GM12878 (cell line): ENCODE measurements around the gene UBP1. TPM values are rescaled to one million over a fixed set of nuclear protein-coding genes. Genes with fewer than 3 reads are reported as not detected.

Experiments
- ASH2L ChIP-seq: fragments of 300-600, 200-600 bp; sonication (generic); IDR thresholded peaks from 2 replicates; pipeline ENCODE4 v1.6.1; 2017; ENCODE audit warnings: low read depth, mild to moderate bottlenecking, borderline replicate concordance
- ATF2 ChIP-seq: IDR thresholded peaks from 2 replicates; pipeline ENCODE4 v1.6.1; 2012; ENCODE audit warnings: low read length, inconsistent platforms
- BMI1 ChIP-seq: fragments of 450-650 bp; IDR thresholded peaks from 2 replicates; pipeline ENCODE4 v1.6.1; 2016; ENCODE audit warnings: mild to moderate bottlenecking, moderate library complexity, borderline replicate concordance
- CHD2 ChIP-seq: IDR thresholded peaks from 2 replicates; pipeline ENCODE4 v1.6.1; 2011; ENCODE audit warnings: low read depth, low read length, improper control_type of control experiment, borderline replicate concordance
- DPF2 ChIP-seq: fragments of 450-650 bp; IDR thresholded peaks from 2 replicates; pipeline ENCODE4 v1.6.1; 2017; ENCODE audit warnings: mild to moderate bottlenecking
- ELK1 ChIP-seq: IDR thresholded peaks from 2 replicates; pipeline ENCODE4 v1.6.1; 2012; ENCODE audit warnings: low read depth, low read length, improper control_type of control experiment
- ESRRA ChIP-seq: IDR thresholded peaks from 2 replicates; pipeline ENCODE4 v1.6.1; 2012; ENCODE audit warnings: mild to moderate bottlenecking, low read length, improper control_type of control experiment
- GATAD2B ChIP-seq: fragments of 450-650 bp; conservative IDR thresholded peaks from 2 replicates; pipeline ENCODE4 v1.6.1; 2017; ENCODE audit warnings: low read depth, mild to moderate bottlenecking, moderate library complexity
- MAX ChIP-seq: IDR thresholded peaks from 2 replicates; pipeline ENCODE4 v1.6.1; 2012; ENCODE audit warnings: low read depth, low read length, improper control_type of control experiment
- MTA2 ChIP-seq: fragments of 450-650 bp; IDR thresholded peaks from 2 replicates; pipeline ENCODE4 v1.6.1; 2016; ENCODE audit warnings: low read depth, mild to moderate bottlenecking, moderate library complexity
- PAX5 ChIP-seq: IDR thresholded peaks from 2 replicates; pipeline ENCODE4 v1.6.1; 2011; ENCODE audit warnings: low read depth, low read length, borderline replicate concordance
- POLR2A ChIP-seq: IDR thresholded peaks from 2 replicates; pipeline ENCODE4 v1.6.1; 2011; ENCODE audit warnings: low read depth, mild to moderate bottlenecking, low read length
- POU2F2 ChIP-seq: IDR thresholded peaks from 3 replicates; pipeline ENCODE4 v1.6.1; 2011; ENCODE audit warnings: low read depth, mild to moderate bottlenecking, low read length, borderline replicate concordance
- SIX5 ChIP-seq: IDR thresholded peaks from 2 replicates; pipeline ENCODE4 v1.6.1; 2011; ENCODE audit warnings: mild to moderate bottlenecking, low read depth, low read length, moderate library complexity; ENCODE audit not compliant: severe bottlenecking
- SMAD1 ChIP-seq: fragments of 450-650 bp; IDR thresholded peaks from 2 replicates; pipeline ENCODE4 v1.6.1; 2018; ENCODE audit warnings: mild to moderate bottlenecking, low read depth; ENCODE audit not compliant: partially characterized antibody
- SMAD5 ChIP-seq: IDR thresholded peaks from 2 replicates; pipeline ENCODE4 v1.6.1; 2016; ENCODE audit warnings: antibody characterized with exemption, low read depth
- SP1 ChIP-seq: IDR thresholded peaks from one replicate; pipeline ENCODE4 v1.6.1; 2011; ENCODE audit warnings: low read depth, low read length
- SRF ChIP-seq, 2 experiments: IDR thresholded peaks; 2 replicates each; pipeline ENCODE4 v1.6.1; 2011; ENCODE audit warnings: low read depth in 2 of 2, low read length in 2 of 2, mild to moderate bottlenecking in 1 of 2, moderate library complexity in 1 of 2
- TARDBP ChIP-seq: IDR thresholded peaks from 2 replicates; pipeline ENCODE4 v1.6.1; 2016; ENCODE audit warnings: borderline replicate concordance
- TBL1XR1 ChIP-seq: IDR thresholded peaks from 2 replicates; pipeline ENCODE4 v1.6.1; 2012; ENCODE audit warnings: low read depth, low read length, improper control_type of control experiment
- ZNF622 ChIP-seq: fragments of 450-650 bp; IDR thresholded peaks from 2 replicates; pipeline ENCODE4 v1.6.1; 2017; ENCODE audit warnings: mild to moderate bottlenecking, inconsistent platforms
- ZNF687 ChIP-seq: fragments of 450-650 bp; IDR thresholded peaks from 2 replicates; pipeline ENCODE4 v1.6.1; 2017; ENCODE audit warnings: mild to moderate bottlenecking, moderate library complexity
- polyA plus RNA-seq, 11 experiments: library from polyadenylated mRNA; depleted of rRNA in 4 of 11; unstranded in 6 of 11; stranded (reverse) in 5 of 11; fragments of >200 nt; fragmentation: Nextera tagmentation in 4 of 11; fragmentation: Illumina TruSeq in 1 of 11; extraction: Ambion mirVana in 4 of 11; extraction: Trizol in 1 of 11; gene quantifications; 1 replicate in 1 of 11; 2 replicates in 10 of 11; pipeline versions ENCODE4 v1.2.1 to v1.2.3, GENCODE V29; 2011 to 2016; ENCODE audit warnings: inconsistent platforms in 2 of 11, missing spikeins in 2 of 11, low read depth in 1 of 11
- total RNA-seq, 4 experiments: library from RNA; depleted of rRNA in 3 of 4; stranded (reverse); fragments of >200 nt in 3 of 4; fragmentation: Illumina TruSeq in 1 of 4; extraction: Trizol in 1 of 4; gene quantifications; 2 replicates each; pipeline versions ENCODE4 v1.2.1 to v1.2.3, GENCODE V29; 2013 to 2021
- TF ChIP-seq, protein P1 (sequence below): IDR thresholded peaks from 2 replicates; pipeline ENCODE4 v1.6.1; 2012; ENCODE audit warnings: low read depth, low read length, improper control_type of control experiment

Gene UBP1
- total and polyA plus RNA-seq, 10 of the 15 experiments (the other 5 are each of a cell fraction or from before 2014, with no cell fraction given), result 9.3 to 93.6 (median 52.4) TPM

- peak; percentile 79 for TF ChIP-seq ZNF687
- 0 out of 4 replicates have a peak, but pooled peaks of 1 of the 2 experiments have one; percentile 0 for TF ChIP-seq SRF (IDR thresholded peaks at IDR 0.05; ENCODE audit: low read depth in 2 of 2, low read length in 2 of 2)
- TF ChIP-seq, protein P1, sequence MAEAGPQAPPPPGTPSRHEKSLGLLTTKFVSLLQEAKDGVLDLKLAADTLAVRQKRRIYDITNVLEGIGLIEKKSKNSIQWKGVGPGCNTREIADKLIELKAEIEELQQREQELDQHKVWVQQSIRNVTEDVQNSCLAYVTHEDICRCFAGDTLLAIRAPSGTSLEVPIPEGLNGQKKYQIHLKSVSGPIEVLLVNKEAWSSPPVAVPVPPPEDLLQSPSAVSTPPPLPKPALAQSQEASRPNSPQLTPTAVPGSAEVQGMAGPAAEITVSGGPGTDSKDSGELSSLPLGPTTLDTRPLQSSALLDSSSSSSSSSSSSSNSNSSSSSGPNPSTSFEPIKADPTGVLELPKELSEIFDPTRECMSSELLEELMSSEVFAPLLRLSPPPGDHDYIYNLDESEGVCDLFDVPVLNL, result peak; percentile 89
- TF ChIP-seq POU2F2, result peak; percentile 66; the same call in 2 of the 3 replicates
- 0 out of 2 replicates have a peak, but pooled peaks have one; percentile 46 for TF ChIP-seq ESRRA
- 0 out of 2 replicates have a peak, but pooled peaks have one; percentile 65 for TF ChIP-seq TARDBP
- TF ChIP-seq SMAD1, result peak; percentile 83
- TF ChIP-seq SP1, result peak; percentile 87
- peak; percentile 16; the same call in 1 of the 2 replicates for TF ChIP-seq MTA2
- peak; percentile 99 for TF ChIP-seq DPF2
- no peak for TF ChIP-seq ASH2L
- no peak for TF ChIP-seq ATF2
- peak; percentile 94 for TF ChIP-seq CHD2
- no peak; the same call in 1 of the 2 replicates for TF ChIP-seq PAX5
- peak; percentile 96 for TF ChIP-seq POLR2A
- 0 out of 2 replicates have a peak, but pooled peaks have one; percentile 15 for TF ChIP-seq GATAD2B
- 0 out of 2 replicates have a peak, but pooled peaks have one; percentile 55 for TF ChIP-seq ELK1
- no peak for TF ChIP-seq ZNF622
- TF ChIP-seq SMAD5, result peak; percentile 88
- no peak; the same call in 1 of the 2 replicates for TF ChIP-seq TBL1XR1
- no peak for TF ChIP-seq BMI1
- TF ChIP-seq SIX5, result no peak
- peak; percentile 72 for TF ChIP-seq MAX
Observed at GRCh38 chr3:33440328-33441224, at the start of gene UBP1 (continued).
